ENCODE results near the gene SFMBT2.
A peak's percentile ranks its signal among the peaks of the same experiment; 100 is the strongest.

Gene SFMBT2

GRCh38 chr10:7410862-7411670, at the start of gene SFMBT2:
TSS of gene SFMBT2 (minus strand) at chr10:7411034. CDS start at chr10:7381898, 29,136 bp downstream.
- DNase-seq: peak; percentile 22

GRCh38 chr10:7460006-7460405, 49.2 kb upstream of the SFMBT2 start:
- DNase-seq: no peak

- DNase-seq: no peak
These were observed 47.7 kb upstream of the SFMBT2 start for GRCh38 chr10:7458556-7458955.

GRCh38 chr10:7457478-7458316, 46.9 kb upstream of the SFMBT2 start:
- no peak for DNase-seq

- DNase-seq: no peak
These were observed 38.3 kb upstream of the SFMBT2 start for GRCh38 chr10:7449063-7449695.

GRCh38 chr10:7445474-7446185, 34.8 kb upstream of the SFMBT2 start:
- DNase-seq: no peak

- DNase-seq: no peak
These were observed 33.8 kb upstream of the SFMBT2 start for GRCh38 chr10:7444551-7445121.

- no peak for DNase-seq
These were observed 32.2 kb upstream of the SFMBT2 start for GRCh38 chr10:7443036-7443435.

GRCh38 chr10:7441403-7442147, 30.7 kb upstream of the SFMBT2 start:
- no peak for DNase-seq

- no peak for DNase-seq
These were observed 28.9 kb upstream of the SFMBT2 start for GRCh38 chr10:7439696-7440095.

GRCh38 chr10:7438196-7438986, 27.6 kb upstream of the SFMBT2 start:
- no peak for DNase-seq

GRCh38 chr10:7436490-7437100, 25.8 kb upstream of the SFMBT2 start:
- no peak for DNase-seq

GRCh38 chr10:7435674-7436073, 24.8 kb upstream of the SFMBT2 start:
- no peak for DNase-seq

- no peak for DNase-seq
These were observed 23.5 kb upstream of the SFMBT2 start for GRCh38 chr10:7434378-7434777.

- no peak for DNase-seq
These were observed 23.0 kb upstream of the SFMBT2 start for GRCh38 chr10:7433861-7434260.

- DNase-seq: no peak
These were observed 22.3 kb upstream of the SFMBT2 start for GRCh38 chr10:7432884-7433726.

- no peak for DNase-seq
These were observed 18.0 kb upstream of the SFMBT2 start for GRCh38 chr10:7428673-7429350.

- DNase-seq: no peak
These were observed 15.5 kb upstream of the SFMBT2 start for GRCh38 chr10:7426349-7426748.

- DNase-seq: no peak
These were observed 14.9 kb upstream of the SFMBT2 start for GRCh38 chr10:7425691-7426090.

Data from activated T-cell treated with anti-CD3 and anti-CD28 coated beads for 4 hours (primary cell).